ENCODE results near the gene KCND3.

DNA sequence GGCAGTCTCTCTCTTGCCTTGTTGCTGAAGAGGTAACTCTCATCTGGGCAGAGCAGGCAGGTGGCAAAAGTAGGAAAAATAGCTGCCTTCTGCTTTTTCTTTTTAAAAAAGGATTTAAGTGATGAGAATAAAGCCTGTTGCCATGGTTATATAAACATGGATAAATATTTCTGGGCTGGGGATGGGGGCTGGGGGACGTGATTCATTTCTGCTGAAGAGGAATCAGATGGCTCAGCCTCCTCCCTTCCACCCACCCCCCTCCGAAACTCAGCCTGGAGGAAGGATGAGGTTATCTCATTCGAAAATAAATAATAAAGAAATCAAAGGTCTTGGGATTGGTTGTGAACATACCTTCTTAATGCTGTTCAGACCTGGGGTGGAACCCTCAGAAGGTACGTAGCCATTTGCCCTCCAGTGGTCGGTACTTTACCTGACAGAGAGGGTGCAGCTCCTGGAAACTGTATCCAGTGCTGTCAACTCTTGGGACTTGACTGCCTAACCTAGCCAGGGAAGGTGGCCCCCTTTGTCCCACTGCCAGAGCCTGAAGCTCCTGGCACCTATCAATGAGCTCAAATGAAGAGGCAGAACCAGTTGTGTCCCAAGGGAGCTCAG, 246.4 kb downstream of the KCND3 start:
- TF ChIP-seq, protein P1, sequence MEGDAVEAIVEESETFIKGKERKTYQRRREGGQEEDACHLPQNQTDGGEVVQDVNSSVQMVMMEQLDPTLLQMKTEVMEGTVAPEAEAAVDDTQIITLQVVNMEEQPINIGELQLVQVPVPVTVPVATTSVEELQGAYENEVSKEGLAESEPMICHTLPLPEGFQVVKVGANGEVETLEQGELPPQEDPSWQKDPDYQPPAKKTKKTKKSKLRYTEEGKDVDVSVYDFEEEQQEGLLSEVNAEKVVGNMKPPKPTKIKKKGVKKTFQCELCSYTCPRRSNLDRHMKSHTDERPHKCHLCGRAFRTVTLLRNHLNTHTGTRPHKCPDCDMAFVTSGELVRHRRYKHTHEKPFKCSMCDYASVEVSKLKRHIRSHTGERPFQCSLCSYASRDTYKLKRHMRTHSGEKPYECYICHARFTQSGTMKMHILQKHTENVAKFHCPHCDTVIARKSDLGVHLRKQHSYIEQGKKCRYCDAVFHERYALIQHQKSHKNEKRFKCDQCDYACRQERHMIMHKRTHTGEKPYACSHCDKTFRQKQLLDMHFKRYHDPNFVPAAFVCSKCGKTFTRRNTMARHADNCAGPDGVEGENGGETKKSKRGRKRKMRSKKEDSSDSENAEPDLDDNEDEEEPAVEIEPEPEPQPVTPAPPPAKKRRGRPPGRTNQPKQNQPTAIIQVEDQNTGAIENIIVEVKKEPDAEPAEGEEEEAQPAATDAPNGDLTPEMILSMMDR (tag by site-specific recombination; IDR thresholded peaks at IDR 0.05): no peak
- TF ChIP-seq ZNF777 (tag by site-specific recombination; IDR thresholded peaks at IDR 0.05; ENCODE audit: borderline replicate concordance): no peak
- no peak for TF ChIP-seq ZNF561 (tag by site-specific recombination; IDR thresholded peaks at IDR 0.05; ENCODE audit: borderline replicate concordance)
- TF ChIP-seq, protein P2, sequence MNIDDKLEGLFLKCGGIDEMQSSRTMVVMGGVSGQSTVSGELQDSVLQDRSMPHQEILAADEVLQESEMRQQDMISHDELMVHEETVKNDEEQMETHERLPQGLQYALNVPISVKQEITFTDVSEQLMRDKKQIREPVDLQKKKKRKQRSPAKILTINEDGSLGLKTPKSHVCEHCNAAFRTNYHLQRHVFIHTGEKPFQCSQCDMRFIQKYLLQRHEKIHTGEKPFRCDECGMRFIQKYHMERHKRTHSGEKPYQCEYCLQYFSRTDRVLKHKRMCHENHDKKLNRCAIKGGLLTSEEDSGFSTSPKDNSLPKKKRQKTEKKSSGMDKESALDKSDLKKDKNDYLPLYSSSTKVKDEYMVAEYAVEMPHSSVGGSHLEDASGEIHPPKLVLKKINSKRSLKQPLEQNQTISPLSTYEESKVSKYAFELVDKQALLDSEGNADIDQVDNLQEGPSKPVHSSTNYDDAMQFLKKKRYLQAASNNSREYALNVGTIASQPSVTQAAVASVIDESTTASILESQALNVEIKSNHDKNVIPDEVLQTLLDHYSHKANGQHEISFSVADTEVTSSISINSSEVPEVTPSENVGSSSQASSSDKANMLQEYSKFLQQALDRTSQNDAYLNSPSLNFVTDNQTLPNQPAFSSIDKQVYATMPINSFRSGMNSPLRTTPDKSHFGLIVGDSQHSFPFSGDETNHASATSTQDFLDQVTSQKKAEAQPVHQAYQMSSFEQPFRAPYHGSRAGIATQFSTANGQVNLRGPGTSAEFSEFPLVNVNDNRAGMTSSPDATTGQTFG (tag by site-specific recombination; IDR thresholded peaks at IDR 0.05; ENCODE audit: borderline replicate concordance): no peak
- TF ChIP-seq TCF7L2 (IDR thresholded peaks at IDR 0.05; ENCODE audit: borderline replicate concordance, low read depth, low read length): no peak
- TF ChIP-seq KLF16 (tag by site-specific recombination; IDR thresholded peaks at IDR 0.05): no peak
- no peak for TF ChIP-seq ZNF830 (tag by site-specific recombination; IDR thresholded peaks at IDR 0.05; ENCODE audit: low read depth)
